GM12872 (cell line): ENCODE results near the gene ADARB2.

ENCODE experiments used
- TF ChIP-seq, protein P1 (sequence below): IDR thresholded peaks from 3 replicates; pipeline ENCODE4 v1.5.1; 2011; ENCODE audit warnings: low read depth, mild to moderate bottlenecking, low read length, moderate library complexity; ENCODE audit not compliant: insufficient read depth

ADARB2 gene

DNA sequence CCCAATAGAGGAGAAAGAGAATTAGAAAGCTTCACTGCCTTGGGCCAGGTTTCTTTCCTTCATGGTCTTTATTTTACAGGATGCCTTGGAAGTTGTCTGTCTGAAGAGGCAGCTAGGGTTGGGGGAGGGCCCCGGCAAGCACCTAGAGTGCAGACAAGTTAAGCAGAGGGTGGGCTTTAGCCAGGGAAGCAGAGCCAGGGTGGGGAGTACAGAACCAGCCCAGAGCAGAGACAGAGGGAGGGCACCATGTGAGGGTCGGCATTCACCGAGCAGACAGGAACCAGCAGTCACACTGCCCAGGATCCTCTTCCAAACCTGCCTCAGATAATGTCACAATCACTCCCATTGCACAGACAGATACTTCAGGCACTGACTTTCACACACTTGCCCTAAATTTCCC, 75.9 kb downstream of the ADARB2 start:
- TF ChIP-seq, protein P1, sequence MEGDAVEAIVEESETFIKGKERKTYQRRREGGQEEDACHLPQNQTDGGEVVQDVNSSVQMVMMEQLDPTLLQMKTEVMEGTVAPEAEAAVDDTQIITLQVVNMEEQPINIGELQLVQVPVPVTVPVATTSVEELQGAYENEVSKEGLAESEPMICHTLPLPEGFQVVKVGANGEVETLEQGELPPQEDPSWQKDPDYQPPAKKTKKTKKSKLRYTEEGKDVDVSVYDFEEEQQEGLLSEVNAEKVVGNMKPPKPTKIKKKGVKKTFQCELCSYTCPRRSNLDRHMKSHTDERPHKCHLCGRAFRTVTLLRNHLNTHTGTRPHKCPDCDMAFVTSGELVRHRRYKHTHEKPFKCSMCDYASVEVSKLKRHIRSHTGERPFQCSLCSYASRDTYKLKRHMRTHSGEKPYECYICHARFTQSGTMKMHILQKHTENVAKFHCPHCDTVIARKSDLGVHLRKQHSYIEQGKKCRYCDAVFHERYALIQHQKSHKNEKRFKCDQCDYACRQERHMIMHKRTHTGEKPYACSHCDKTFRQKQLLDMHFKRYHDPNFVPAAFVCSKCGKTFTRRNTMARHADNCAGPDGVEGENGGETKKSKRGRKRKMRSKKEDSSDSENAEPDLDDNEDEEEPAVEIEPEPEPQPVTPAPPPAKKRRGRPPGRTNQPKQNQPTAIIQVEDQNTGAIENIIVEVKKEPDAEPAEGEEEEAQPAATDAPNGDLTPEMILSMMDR = no peak

DNA sequence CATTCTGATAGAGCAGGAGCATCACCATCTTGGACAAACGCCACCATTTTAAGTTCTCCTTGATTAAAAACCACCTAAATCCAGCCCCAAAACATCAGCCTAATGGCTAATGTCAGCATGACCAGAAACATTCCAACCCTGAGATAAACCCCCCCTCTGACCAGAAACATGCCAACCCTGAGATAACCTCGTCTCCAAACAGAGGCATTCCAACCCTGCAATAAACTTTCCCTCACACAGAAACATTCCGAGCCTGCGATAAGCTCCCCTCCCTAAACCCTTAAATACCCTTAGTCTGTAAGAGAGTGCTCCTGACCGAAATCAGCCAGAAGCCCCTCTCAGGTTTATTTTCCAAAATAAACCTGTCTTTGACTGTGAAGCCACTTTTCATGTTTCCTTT, 76.5 kb downstream of the ADARB2 start:
- TF ChIP-seq, protein P1 = no peak

DNA sequence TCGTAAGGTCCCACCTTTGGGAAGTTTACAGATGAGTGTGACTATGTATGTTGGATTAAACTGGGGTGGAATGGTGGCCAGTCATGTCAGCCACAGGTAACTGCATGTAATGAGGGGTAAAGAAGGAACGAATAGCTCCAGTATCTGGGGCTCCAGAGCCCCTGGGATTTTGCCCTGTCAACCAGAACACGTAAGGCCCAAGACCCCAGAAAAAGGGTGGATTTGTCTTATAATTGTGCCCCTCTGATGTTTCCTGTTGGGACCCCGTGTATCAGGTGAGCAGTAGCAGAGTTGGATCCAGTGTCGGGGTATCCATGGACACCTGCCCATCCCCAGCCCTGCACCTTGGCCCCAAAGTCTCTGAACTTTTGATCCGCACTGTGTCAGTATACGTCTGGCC, 76.9 kb downstream of the ADARB2 start:
- TF ChIP-seq, protein P1 = no peak

DNA sequence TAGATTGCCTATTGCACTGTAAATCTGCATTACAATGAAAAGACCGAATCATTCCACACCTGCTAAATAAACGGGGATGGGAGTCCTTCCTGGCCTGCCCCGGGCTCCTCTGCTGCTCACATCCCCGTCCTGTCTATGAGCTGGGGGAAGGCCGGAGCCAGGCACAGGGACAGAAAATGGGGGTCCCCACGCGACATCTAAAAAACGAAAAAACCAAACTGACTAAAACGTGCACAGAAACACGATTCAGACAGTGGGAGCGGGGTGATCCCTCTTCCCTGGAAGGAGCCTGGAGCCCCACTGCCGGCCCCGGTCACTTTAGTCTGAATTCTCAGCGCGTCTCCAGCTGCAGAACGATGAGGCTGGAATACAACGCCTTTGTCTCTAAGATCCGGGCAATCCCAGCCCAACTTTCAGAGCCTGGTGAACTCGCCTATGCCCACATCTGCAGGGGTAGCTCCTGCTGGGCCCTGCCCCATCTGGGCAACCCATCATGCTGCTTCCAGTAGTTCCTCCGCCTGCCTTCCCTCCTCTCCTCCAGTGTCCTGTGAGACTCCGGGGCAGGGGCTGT, 78.0 kb downstream of the ADARB2 start:
- TF ChIP-seq, protein P1 = no peak

DNA sequence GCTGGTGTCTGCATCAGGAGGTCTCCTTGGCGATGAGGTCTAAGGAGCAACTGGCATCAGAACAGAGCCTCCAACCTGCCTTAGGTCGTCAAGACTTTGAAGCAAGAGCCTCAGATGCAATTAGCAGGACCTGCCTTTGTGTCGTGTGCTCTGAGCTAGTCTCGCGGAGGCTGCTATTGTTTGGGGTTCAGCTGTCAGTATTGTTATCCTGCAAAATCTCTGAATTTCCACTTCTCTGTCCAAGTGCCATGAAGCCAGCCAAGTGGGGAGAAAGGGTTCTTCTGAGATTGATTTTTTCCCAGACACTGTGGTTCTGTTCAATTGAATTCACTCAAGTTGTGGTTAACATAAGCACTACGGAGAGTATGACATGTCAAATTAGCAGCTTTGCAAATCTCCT, 78.7 kb downstream of the ADARB2 start:
- TF ChIP-seq, protein P1 = no peak

DNA sequence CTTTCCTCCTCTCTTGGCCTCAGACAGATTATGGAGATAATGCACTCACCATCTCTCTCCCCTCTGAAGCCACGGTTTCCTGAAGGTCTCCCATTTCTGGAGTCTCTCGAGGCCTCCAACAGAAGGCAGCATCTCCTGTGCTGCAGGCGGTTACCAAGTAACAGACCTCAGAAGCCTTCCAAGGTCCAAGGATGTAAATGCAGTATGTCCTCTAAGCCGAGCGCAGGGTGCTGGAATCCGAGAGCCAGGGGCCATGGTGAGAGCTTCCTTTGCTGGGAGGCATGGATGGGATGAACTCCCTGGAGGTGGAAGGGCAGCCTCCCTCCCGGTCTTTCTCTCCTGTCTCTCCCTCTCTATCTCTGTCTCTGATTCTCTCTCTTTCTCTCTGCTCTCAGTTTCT, 79.8 kb downstream of the ADARB2 start:
- TF ChIP-seq, protein P1 = no peak

DNA sequence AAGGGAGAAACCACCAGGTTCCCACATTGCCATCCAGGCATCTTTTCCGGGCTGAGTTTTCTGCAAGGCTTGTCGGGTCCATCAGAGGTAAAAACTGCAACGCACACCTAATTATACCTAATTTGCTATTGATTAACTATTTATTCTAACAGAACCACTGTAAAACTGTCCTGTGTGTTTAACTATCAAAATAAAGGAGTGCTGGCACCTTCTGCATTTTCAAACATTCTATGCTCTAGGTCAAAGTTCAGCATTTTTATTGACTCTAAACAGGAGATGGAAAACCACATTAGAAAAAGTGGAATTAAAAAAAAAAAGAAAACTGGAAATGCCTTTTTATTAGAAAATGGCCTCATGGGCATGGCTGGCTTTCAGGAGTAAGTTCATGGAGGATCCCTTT, 82.0 kb downstream of the ADARB2 start:
- TF ChIP-seq, protein P1 = no peak
